MM.1S (cell line): Measurements from ENCODE around the gene PLEKHH3.
A peak's percentile ranks its signal among the peaks of the same experiment; 100 is the strongest.

ENCODE experiments used
- DNase-seq: peaks from one replicate; pipeline ENCODE4 v3.0.0-alpha.2; 2015
- H2AFZ ChIP-seq: fragments of 300-600 bp; sonication (generic); 2 replicates; pipeline ENCODE4 v1.6.0; 2016; ENCODE audit warnings: antibody characterized with exemption, low read length
- H3F3A ChIP-seq: fragments of 300-600 bp; sonication (generic); 2 replicates; pipeline ENCODE4 v1.6.1; 2016; ENCODE audit warnings: mild to moderate bottlenecking, antibody characterized with exemption, low read length, moderate library complexity, mixed read lengths; ENCODE audit not compliant: insufficient read depth
- H3K27ac ChIP-seq: fragments of 300-600 bp; sonication (generic); 2 replicates; pipeline ENCODE4 v1.5.1; 2016; ENCODE audit warnings: mild to moderate bottlenecking, low read length
- H3K27me3 ChIP-seq: fragments of 300-600 bp; sonication (generic); replicated peaks from 2 replicates; pipeline ENCODE4 v1.6.0; 2016; ENCODE audit warnings: low read length; ENCODE audit not compliant: insufficient read depth
- H3K36me3 ChIP-seq: fragments of 300-600 bp; sonication (generic); replicated peaks from 2 replicates; pipeline ENCODE4 v1.6.1; 2016; ENCODE audit warnings: mild to moderate bottlenecking, low read length, mixed read lengths; ENCODE audit not compliant: insufficient read depth
- H3K4me1 ChIP-seq: fragments of 300-600 bp; sonication (generic); 2 replicates; pipeline ENCODE4 v1.6.1; 2016; ENCODE audit warnings: low read length, mixed read lengths
- H3K4me2 ChIP-seq: fragments of 300-600 bp; sonication (generic); 2 replicates; pipeline ENCODE4 v1.6.0; 2016; ENCODE audit warnings: low read depth, low read length
- H3K4me3 ChIP-seq: fragments of 300-600 bp; sonication (generic); 2 replicates; pipeline ENCODE4 v1.5.1; 2016; ENCODE audit warnings: low read length, mixed read lengths
- H3K79me2 ChIP-seq: fragments of 300-600 bp; sonication (generic); 2 replicates; pipeline ENCODE4 v1.6.1; 2016; ENCODE audit warnings: mixed run types, low read length, mixed read lengths
- H3K9ac ChIP-seq: fragments of 300-600 bp; sonication (generic); 2 replicates; pipeline ENCODE4 v1.6.1; 2016; ENCODE audit warnings: low read length, mixed read lengths
- H3K9me2 ChIP-seq: fragments of 300-600 bp; sonication (generic); replicated peaks from 2 replicates; pipeline ENCODE4 v1.6.1; 2016; ENCODE audit warnings: mild to moderate bottlenecking, low read length, mixed read lengths; ENCODE audit not compliant: insufficient read depth
- H3K9me3 ChIP-seq: fragments of 300-600 bp; sonication (generic); replicated peaks from 2 replicates; pipeline ENCODE4 v1.6.1; 2016; ENCODE audit warnings: mild to moderate bottlenecking, low read length, mixed read lengths; ENCODE audit not compliant: insufficient read depth
- H4K20me1 ChIP-seq: fragments of 300-600 bp; sonication (generic); 2 replicates; pipeline ENCODE4 v1.6.1; 2016; ENCODE audit warnings: mild to moderate bottlenecking, low read length, moderate library complexity, mixed read lengths; ENCODE audit not compliant: insufficient read depth
- EZH2 ChIP-seq: fragments of 300-600 bp; sonication (generic); optimal IDR thresholded peaks from 2 replicates; pipeline ENCODE3; 2017; ENCODE audit warnings: low read depth, mild to moderate bottlenecking, antibody characterized with exemption, low read length, mixed read lengths
- EZH2phosphoT487 ChIP-seq: fragments of 300-600 bp; sonication (generic); IDR thresholded peaks from 2 replicates; pipeline ENCODE4 v1.6.1; 2018; ENCODE audit warnings: antibody characterized with exemption, low read length
- TF ChIP-seq, protein P1 (sequence below): fragments of 300-600 bp; sonication (generic); IDR thresholded peaks from 2 replicates; pipeline ENCODE4 v1.5.1; 2016; ENCODE audit warnings: antibody characterized with exemption, low read length, mixed read lengths

PLEKHH3 gene

GRCh38 chr17:42659079-42659931, 17.5 kb downstream of the PLEKHH3 start, which contains the start of gene TUBG2:
Gene TUBG2, plus strand, starts transcription at chr17:42659284. Its CDS starts 220 bp downstream, at chr17:42659504.
- TF ChIP-seq, protein P1, sequence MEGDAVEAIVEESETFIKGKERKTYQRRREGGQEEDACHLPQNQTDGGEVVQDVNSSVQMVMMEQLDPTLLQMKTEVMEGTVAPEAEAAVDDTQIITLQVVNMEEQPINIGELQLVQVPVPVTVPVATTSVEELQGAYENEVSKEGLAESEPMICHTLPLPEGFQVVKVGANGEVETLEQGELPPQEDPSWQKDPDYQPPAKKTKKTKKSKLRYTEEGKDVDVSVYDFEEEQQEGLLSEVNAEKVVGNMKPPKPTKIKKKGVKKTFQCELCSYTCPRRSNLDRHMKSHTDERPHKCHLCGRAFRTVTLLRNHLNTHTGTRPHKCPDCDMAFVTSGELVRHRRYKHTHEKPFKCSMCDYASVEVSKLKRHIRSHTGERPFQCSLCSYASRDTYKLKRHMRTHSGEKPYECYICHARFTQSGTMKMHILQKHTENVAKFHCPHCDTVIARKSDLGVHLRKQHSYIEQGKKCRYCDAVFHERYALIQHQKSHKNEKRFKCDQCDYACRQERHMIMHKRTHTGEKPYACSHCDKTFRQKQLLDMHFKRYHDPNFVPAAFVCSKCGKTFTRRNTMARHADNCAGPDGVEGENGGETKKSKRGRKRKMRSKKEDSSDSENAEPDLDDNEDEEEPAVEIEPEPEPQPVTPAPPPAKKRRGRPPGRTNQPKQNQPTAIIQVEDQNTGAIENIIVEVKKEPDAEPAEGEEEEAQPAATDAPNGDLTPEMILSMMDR: no peak
- peak within 1 kb of the TSS; percentile 77 for H3K27ac ChIP-seq
- H3F3A ChIP-seq: peaks cover 25% of the 10 kb centered on the region
- peaks cover 11% of the 10 kb centered on the region for H3K79me2 ChIP-seq
- DNase-seq: peak; percentile 92
- H3K9ac ChIP-seq: peak within 1 kb of the TSS; percentile 83
- H3K36me3 ChIP-seq: no peaks in the 10 kb centered on the region
- H3K9me3 ChIP-seq: no peaks in the 10 kb centered on the region
- H3K4me1 ChIP-seq: peaks cover 23% of the 10 kb centered on the region
- no peaks in the 10 kb centered on the region for H4K20me1 ChIP-seq
- no peaks in the 10 kb centered on the region for H3K9me2 ChIP-seq
- H3K4me2 ChIP-seq: peak within 1 kb of the TSS; percentile 94
- H3K27me3 ChIP-seq: no peaks in the 10 kb centered on the region
- peak within 1 kb of the TSS; percentile 51 for H2AFZ ChIP-seq
- peak within 1 kb of the TSS; percentile 84 for H3K4me3 ChIP-seq

GRCh38 chr17:42657824-42658588, 18.8 kb downstream of the PLEKHH3 start:
- Histone ChIP-seq H3K9me3 (no peaks in the 10 kb centered on the region), H3K27ac (no peak overlapping the region; the same call in 1 of the 2 replicates), H3F3A (peaks cover 25% of the 10 kb centered on the region), H3K4me2 (no peak overlapping the region), H3K27me3 (no peaks in the 10 kb centered on the region), H3K79me2 (peaks cover 11% of the 10 kb centered on the region), H3K9ac (no peak overlapping the region), H3K4me1 (peaks cover 23% of the 10 kb centered on the region), H2AFZ (no peak overlapping the region), H3K36me3 (no peaks in the 10 kb centered on the region), H3K4me3 (no peak overlapping the region), H3K9me2 (no peaks in the 10 kb centered on the region), H4K20me1 (no peaks in the 10 kb centered on the region)
- TF ChIP-seq EZH2phosphoT487 (no peak), EZH2 (no peak)
- TF ChIP-seq, protein P1: no peak
- DNase-seq: no peak

- TF ChIP-seq, protein P1: no peak
- TF ChIP-seq EZH2 (no peak), EZH2phosphoT487 (no peak)
- H3K9me3 ChIP-seq: no peaks in the 10 kb centered on the region
- H3K27ac ChIP-seq: peak overlapping the region; percentile 86
- H4K20me1 ChIP-seq: no peaks in the 10 kb centered on the region
- H3K4me3 ChIP-seq: no peak overlapping the region
- H3K4me1 ChIP-seq: peaks cover 22% of the 10 kb centered on the region
- H3K79me2 ChIP-seq: peaks cover 9% of the 10 kb centered on the region
- no peak for DNase-seq
- H3K9me2 ChIP-seq: no peaks in the 10 kb centered on the region
- no peaks in the 10 kb centered on the region for H3K27me3 ChIP-seq
- 0 out of 2 replicates have a peak overlapping the region, but pooled peaks have one; percentile 4 for H3K9ac ChIP-seq
- peaks cover 25% of the 10 kb centered on the region for H3F3A ChIP-seq
- H2AFZ ChIP-seq: 0 out of 2 replicates have a peak overlapping the region, but pooled peaks have one; percentile 8
- H3K36me3 ChIP-seq: no peaks in the 10 kb centered on the region
- peak overlapping the region; percentile 45 for H3K4me2 ChIP-seq
Observed at GRCh38 chr17:42655528-42655927, 21.3 kb downstream of the PLEKHH3 start.
